HG02870 (cell line): ENCODE measurements around the gene FMN2.
"Not testable (repeated sequence)": the region's sequence is repeated elsewhere in the genome, so short reads cannot be mapped to it uniquely, and the experiment has no call there.

ENCODE experiments used
- ATAC-seq: cut with Tn5 transposase; IDR thresholded peaks from one replicate; pipeline ENCODE4 v1.9.1; 2021; ENCODE audit warnings: mild to moderate bottlenecking, moderate library complexity; ENCODE audit not compliant: unreplicated experiment

The FMN2 gene

DNA sequence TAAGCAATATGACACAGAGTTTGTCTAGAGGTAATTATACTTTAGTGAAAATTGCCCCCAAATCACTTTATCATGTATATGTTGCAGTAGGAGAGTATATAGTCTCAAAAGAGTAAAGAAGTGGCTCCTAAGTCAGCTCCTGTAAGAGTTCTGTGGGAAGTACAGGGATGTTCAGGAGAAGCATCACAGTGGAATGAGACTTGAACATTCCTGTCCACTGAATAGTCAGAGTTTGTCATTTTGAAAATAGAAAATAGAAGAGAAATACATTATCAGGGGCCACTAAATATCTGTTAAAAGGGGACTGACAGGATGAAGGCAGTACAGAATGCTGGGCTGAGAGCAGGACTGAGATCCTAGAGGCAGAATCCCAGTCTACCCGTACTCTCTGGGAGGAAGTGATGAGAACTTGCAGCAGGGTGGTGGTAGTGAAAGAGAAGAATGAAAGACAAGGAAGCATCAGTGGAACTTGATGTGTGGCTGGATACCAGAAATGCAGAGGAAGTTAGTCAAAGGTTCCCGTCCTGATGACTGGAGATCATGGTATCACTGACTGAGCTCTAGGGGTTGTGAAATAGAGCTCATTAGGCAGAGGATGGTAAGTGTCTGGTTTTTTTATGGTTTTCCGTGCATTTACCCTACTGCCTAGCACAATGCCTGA, 153.4 kb downstream of the FMN2 start:
- no peak for ATAC-seq

DNA sequence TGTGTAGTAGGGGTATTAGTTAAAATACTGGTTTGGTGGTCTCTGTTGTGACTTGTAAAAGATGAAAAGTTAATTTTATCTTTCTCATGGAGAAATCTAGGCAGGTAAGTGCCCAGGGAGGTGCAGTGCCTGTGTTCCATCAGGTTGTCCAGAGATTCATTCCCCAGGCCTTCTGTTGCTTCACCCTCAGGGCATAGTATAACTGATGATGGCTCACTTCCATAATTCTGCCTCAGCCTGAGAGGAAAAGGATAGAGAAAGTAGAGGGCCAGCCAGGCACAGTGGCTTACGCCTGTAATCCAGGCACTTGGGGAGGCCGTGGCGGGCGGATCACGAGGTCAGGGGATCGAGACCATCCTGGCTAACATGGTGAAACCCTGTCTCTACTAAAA, 153.9 kb downstream of the FMN2 start:
- no peak for ATAC-seq

DNA sequence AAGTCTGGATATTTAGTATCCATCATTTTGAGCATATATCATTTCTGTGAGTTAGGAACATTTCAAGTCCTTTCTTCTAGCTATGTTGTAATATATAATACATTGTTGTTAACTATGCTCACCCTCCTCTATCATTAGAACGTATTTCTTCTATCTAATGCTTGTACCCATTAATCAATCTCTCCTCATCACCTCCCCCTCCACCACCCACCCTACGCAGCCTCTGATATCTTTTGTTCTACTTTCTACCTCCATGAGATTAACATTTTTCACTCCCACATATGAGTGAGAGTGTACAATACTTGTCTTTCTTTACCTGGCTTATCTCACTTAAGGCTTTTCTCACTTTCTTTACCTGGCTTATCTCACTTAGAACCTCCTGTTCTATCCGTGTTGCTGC, 156.2 kb downstream of the FMN2 start:
- ATAC-seq, result no peak

DNA sequence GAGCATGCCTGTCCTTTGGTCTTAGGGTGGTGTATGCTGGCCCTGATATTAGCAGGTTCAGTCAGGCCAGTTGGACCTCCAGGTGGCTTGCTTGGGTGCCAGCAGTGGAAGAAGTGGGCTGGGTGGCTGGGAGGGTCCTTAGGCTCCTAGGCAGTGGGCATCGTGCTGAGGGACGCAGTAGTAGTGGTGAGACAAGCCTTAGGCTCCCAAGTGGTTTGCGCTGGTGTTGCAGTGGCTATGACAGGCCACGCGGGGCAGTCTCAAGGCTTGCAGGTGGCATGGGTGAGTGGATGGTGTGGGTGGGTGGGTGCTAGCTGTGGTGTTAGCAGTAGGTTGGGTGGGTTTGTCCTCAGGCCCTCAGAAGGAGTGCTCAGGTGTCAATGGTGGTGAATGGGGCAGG, 162.3 kb downstream of the FMN2 start:
- no peak for ATAC-seq

DNA sequence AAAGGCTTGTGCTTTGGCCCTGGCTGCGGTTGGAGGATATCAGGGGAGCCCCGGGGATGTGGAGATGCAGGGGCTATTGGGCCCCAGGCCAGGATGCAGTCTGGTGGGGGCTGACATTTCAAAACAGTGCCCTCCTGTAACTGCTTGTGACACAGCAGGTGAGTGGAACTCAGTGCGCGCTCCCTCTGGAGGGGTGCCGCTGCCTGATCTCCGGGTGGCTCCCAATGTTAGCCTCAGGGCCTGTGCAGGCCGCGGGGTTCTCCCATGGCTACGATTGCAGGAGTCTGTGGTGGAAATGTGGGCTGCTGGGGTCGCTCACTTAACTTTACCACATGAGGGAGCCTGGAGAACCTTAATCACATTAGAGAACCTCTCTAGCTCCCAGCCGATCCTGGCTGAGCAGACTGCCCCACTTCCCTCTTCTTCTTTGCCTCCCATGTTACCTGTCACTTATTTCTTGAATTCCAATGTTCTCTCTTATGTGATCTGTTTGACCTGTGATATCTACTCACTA, 163.2 kb downstream of the FMN2 start:
- ATAC-seq, result no peak

DNA sequence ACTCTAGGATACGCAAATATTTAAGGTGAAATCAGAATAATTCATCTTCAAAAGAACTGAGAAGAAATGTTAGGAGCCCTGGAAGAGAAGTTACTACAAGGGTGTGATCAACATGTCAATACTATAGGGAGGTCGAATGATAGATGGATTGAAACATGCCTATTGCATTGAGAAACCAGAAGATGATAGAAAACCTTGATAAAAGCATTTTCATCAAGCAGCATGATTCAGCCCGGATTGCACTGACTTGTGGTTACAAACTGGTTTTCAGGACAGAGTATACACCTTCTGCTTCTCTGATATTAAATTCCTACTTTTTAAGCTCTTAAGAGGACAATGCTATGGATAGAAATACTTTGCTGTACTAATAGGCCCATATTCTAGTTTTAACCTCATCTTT, 164.2 kb downstream of the FMN2 start:
- no peak for ATAC-seq

DNA sequence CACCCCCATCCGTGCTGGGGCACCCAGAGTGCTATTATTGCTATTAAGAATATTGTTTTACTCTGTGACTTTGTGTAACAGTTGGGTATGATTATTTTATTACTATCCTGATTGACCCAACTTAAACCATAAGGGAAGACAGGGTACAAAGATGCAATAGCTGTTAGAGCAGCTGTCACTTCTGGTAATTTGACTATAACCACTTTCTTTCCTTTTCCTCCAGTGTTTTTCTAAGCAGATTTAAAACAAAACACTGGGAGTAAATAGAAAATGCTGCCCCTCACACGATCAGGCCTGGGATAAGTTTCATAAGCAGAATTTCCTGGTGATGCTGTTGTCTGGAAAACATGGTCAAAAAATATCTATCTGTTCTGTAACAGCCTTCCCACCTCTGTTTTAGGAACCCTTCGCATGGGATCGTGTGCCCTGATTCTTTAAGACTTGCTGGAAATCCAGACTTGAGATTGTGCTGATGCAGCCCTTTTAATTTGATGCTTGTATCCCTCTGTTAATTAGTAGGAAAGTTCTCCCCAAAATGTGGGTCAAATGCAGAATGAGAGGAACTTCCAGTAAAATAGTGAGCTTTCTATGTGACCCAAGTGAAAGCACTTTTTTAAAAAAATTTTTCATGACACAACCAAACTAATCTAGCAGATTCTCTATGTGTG, 165.3 kb downstream of the FMN2 start:
- ATAC-seq, result no peak

DNA sequence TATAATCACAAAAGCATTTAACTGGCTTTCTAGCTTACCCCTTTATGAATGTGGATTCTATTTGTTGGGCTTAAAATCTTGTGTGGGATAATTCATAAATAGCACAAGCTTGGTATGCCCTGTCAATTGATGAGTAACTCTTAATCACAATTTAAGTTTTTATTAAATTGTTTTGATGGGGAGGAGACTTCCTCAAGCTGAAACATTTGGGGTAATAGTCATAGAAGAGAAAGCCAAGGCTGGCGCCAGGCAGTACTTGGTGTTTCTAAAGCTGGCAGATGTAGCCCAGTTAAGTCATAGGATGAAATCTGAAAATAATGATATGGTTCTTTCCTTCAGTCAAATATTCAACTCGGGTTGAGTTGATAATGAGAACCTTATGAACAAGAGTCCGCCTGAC, 167.2 kb downstream of the FMN2 start:
- ATAC-seq, result no peak

DNA sequence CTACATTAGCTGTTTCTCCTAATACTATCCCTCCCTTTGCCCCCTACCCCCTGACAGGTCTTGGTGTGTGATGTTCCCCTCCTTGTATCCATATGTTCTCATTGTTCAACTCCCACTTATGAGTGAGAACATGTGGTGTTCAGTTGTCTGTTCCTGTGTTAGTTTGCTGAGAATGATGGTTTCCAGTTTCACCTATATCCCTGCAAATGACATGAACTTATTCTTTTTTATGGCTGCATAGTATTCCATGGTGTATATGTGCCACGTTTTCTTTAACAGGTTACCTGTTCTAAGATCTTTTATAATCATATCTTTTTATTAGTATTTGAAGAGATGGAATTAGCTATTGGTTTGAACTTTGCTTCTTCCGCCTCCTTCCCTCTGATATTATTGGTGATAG, 172.8 kb downstream of the FMN2 start:
- ATAC-seq, result not testable (repeated sequence)

DNA sequence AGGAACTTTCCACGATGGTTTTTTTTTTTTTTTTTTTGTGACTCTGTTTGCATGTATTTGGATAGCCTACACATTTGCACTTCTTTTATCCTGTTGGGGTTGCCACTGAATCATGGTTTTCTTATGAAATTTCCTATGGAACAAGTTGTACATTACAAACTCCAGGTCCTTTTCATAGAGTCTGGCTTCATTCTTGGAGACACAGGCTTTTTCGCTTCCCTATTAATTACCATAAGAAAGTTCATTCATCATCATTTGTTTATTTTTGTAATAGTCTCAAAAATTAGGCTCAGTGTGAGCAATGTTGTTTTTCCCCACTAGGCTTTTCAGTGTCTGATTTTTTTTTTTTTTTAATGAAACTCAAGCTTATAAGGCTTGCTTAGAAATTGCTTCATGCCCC, 179.4 kb downstream of the FMN2 start:
- ATAC-seq, result no peak

DNA sequence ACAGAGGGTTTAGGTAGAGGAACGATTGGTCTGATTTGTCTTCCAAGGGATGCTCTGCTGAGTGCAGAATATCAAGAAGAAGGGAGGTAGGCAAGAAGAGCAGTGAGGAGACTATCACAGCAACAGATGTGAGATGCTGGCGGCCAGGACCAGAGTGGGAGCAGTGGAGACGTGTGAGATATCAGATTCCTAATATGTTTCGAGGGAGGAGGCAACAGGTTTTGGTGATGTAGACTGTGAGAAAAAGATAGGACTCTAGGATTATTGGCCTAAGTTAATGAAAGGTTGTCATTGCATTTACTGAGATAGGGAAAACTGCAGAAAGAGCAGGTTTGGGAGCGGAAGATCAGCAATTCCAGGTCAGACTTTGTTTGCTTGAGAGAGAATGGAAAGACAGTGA, 182.9 kb downstream of the FMN2 start:
- ATAC-seq, result no peak

DNA sequence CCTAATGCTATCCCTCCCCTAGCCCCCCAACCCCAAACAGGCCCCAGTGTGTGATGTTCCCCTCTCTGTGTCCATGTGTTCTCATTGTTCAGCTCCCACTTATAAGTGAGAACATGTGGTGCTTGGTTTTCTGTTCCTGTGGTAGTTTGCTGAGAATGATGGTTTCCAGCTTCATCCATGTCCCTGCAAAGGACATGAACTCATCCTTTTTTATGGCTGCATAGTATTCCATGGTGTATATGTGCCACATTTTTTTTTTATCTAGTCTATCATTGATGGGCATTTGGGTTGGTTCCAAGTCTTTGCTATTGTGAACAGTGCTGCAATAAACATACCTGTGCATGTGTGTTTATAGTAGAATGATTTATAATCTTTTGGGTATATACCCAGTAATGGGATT, 183.5 kb downstream of the FMN2 start:
- not testable (repeated sequence) for ATAC-seq

DNA sequence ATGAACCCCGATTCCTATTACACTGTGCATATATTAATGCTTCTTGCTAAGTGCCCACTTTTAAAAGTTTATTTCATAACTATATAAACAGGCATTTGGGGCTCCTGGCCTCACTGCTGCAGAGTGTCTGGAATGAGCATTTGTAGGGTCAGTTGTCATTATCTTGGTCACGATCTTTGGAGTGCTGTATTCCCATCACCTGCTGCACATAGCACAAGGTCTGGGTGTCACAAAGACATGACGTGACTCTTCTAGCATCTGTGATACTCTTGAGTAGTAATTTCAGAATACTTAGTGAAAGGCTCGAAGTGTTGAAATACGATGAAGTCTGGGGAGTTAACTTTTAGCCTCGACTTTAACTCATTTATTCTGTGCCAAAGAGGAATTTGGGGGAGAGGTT, 186.4 kb downstream of the FMN2 start:
- no peak for ATAC-seq

DNA sequence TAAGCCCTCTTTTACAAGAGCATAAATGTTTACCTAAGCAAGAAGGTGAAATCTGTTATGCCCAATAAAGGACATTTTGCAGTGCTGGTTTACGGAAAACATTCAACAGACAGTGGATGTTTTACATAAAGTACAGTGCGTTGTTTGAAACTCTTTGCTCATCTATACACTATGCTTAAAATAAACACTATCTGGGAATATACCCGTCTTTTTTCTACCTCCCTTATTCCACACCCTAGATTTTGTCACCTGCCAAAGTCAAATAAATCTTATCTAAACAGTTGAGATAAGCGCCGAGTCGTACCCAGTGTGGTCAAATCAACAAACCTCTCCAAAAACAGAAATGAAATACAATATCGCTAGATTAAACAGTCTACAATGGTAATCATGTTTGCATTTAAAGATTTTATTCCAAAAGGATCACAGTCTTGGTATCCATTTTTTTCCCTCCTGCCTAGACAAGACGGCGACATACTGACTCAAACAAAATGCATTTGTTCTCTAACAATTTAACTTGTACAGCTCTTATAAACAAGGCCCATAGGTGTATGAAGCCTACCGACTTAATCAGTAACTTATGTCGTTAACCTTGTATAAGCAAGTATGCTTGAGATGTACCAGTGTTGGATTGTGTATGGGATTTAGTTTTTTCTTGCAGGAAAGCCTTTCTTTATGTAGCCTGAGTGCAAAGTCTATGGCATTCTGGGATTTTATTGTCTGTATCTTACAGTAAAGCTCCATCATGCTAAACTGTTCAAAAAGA, 189.1 kb downstream of the FMN2 start:
- no peak for ATAC-seq

DNA sequence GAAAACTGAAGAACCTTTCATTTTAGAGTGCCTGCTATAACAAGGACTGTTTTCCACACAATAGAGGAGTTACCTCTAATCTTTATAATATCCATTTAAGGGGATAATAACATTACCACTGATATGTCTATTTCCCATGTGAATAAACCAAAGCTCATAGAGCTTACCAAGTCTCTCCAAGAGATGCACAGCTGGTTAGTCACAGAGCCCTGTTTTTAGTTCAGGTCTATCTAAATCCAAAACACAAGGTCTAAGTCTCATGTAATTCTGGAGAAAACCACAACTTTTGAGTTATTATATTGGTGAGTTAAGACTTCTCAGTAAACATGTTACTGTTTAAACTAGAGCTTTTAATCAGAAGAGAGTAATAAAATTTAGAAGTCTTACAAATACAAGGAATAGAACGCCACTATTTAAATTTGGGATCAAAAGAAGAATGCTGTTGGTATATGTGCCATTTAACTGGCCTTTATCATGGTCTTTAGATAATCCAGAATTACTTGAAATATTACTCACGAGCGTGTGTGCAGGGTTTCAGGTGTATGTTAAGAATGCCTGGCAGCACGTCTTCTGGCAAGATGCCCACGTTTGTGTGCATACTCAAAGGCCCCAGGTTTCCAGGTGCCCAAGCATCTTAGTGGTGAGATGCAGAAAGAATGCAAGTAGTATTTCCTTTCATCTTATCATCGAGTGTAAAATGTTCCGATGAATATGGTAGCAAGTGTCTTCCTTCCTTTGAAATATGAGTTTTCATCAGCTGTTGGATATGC, 190.6 kb downstream of the FMN2 start:
- no peak for ATAC-seq

DNA sequence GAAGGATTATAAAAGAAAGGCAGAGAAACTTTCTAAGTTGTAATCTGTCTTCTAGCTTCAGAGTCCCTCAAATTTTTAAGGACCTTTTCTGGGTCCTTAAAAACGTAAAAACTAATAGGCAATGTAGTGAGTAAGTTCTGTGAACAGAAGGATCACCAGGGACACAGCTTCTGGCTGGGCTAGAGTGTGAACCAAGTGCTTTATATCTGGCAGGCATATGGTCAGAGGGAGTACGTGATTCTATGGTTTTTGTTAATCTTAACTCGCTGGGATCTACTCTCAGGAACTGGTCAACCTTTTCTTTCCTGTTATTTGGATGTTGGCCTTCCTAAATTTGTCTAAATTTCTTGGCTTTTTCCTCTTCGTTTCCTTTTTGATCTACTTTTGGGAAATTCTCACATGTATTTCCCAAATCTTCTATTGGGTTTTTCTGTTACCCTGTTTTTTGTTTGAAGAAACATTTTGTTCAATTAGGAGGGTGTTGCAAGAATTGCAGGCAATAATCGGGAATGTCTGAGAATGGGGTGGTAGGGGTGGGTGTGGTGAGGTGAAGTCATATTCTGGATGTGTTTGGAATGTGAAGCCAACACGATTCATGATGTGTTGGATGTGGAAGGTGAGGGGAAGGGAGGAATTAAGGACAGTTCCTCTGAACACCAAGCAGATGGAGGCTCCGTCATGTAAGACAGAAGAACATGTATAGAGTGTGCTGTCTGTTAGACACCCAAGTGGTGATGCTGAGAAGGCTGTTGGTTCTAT, 193.2 kb downstream of the FMN2 start:
- ATAC-seq, result no peak

DNA sequence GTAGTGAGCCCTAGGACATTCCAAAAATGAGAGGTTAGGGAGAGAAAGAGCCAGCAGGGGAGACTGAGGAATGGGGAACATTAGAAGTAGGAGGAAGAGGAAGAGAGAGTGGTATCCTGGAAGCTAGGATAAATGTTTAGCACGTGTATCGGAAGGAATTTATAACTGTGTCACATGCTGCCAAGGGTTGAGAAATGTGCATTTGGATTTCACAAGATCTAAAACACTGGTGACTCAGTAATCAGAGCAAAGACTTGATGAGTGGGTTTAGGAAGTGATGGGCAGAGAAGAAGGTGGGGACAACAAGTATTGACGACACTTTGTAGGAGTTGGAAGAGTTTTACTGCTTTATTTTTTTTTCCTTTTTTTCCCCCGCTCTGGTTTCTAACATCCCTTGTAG, 193.9 kb downstream of the FMN2 start:
- ATAC-seq, result no peak

DNA sequence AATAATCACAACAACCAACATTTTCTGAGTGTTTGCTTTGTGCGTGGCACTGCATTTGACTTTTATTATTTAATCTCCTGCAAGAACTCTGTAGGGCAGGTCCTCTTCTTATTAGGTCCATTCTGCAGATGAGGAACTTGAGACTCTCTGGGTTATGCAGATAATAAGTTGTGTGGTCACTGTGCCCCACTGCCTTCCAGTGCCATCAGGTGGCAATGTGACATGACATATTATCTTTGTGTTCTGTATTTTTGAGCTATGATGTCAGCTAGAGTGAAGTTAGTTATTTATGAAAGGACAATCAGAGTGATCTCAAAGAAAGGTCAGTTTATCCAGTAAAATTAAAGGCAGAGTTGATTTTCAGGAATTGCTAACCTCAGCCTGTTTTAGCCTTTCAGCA, 196.0 kb downstream of the FMN2 start:
- no peak for ATAC-seq

DNA sequence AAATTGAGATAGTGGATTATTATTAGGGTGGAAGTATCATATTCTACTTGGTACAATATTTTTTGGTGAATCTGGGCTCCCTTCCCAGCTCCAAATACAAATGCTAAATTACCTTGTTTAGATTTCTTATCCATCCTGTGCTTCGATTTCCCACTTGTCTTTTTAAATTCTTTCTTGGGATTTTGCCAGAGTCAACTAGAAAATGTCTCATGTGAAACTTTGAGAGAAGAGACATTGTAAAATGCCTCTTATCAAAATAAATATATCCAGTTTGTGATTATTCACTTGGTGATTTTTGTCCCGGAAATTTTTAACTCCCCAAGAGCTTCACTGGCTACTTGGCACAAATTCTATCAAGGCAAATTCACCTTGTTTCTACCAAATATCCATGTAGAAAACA, 202.0 kb downstream of the FMN2 start:
- ATAC-seq, result no peak

DNA sequence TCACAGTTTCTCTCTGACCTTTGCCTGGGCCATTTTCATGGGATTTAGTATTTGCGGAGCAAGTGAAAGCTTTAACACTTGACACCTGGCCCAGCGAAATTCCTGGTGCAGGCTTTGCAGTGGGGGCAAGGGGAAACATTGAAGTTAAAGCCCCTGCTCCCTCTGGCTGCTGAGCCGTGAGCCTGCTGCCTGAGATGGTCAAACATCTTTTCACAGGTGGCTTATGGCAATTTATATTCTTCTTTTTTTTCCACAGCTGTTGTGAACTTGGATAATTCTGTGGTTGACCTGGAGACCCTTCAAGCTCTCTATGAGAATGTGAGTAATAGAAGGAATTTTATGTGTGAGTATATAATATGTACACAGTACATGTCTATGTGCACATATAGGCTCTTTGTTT, 202.9 kb downstream of the FMN2 start:
- ATAC-seq, result no peak

DNA sequence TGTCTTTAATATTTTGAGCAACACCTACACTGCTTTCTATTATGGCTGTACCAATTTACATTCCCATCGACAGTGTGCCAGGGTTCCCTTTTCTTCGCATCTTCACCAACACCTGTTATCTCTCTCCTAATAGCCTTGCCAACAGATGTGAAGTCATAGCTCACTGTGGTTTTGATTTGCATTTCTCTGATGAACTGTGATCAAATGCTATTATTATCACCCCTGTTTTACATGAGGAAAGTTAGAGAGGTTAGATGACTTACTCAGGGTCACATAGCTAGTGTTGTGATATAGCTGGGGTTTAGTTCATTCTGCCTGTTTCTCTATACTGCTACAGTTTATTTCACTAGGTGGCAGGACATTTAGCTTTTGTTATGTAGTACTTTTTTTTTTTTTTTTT, 204.1 kb downstream of the FMN2 start:
- no peak for ATAC-seq
